ENCODE data around the gene HOXA11.

Gene HOXA11

DNA sequence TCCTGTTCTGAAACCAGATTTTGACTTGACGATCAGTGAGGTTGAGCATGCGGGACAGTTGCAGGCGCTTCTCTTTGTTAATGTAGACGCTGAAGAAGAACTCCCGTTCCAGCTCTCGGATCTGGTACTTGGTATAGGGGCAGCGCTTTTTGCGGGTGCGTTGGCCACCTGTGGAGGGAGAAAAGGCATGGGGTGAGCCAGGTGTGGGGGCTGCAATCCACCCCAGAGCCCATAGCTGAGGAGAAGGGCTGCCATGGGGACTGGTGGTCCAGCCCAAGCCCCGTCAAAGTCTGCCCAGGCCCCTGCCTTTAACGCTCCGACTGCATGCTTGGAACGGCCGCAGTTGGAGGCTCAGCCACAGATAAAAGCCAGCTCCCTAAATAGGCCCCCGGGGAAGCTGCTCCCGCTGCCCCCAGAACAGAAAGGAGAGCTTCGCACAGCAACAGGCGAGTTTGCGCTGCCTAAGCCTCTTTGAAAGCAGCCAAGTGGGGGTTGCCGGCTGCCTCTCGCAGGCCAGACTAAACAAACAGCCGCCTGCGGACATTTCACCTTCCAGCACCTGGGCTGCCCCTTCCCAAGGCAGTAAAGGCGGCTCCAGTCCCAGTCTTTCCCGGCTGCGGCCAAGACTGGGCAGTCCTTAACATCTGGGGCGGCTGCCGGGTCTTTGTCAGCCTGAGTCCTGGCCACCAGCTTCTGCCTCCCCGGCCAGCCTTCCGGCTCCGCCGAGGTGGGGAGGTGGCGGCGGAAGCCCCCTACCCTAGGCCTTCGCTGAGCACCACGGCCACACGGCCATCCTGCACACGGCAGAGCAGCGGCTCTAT lies 2.0 kb downstream of the HOXA11 start:
- in situ Hi-C loops (cut with MboI; ENCODE audit: low sequenced_read_pairs), result no loop called here

DNA sequence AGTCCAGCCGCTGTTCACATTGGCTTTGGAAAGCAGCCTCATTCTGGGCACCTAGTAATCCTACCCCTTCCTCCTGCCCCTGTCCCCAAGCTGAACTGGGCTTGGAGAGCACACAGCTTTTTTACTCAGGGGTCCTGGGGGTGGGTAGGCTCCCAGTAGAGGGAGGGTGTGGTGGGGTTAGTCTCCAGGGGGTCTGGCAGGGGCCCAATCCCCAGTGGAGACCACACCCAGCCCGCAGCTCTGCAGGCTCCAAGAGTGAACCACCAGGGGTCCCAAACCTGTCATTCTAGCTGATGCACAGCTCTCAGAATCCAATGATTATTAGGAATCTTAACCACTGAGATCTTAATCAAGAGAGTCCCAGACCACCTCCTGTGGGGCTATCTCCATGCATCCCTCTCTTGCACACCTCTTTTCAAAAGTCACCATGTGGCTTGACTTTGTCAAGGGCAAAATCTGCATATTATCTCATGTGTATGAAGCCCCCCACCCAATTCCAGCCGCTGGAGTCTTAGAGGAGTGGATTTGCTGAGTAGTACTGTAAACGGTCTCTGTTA lies 2.7 kb downstream of the HOXA11 start:
- in situ Hi-C loops (cut with MboI; ENCODE audit: low sequenced_read_pairs), result no loop called here

GRCh38 chr7:27181795-27182275 lies 3.2 kb downstream of the HOXA11 start:
- in situ Hi-C loops (cut with MboI; ENCODE audit: low sequenced_read_pairs), result no loop called here

DNA sequence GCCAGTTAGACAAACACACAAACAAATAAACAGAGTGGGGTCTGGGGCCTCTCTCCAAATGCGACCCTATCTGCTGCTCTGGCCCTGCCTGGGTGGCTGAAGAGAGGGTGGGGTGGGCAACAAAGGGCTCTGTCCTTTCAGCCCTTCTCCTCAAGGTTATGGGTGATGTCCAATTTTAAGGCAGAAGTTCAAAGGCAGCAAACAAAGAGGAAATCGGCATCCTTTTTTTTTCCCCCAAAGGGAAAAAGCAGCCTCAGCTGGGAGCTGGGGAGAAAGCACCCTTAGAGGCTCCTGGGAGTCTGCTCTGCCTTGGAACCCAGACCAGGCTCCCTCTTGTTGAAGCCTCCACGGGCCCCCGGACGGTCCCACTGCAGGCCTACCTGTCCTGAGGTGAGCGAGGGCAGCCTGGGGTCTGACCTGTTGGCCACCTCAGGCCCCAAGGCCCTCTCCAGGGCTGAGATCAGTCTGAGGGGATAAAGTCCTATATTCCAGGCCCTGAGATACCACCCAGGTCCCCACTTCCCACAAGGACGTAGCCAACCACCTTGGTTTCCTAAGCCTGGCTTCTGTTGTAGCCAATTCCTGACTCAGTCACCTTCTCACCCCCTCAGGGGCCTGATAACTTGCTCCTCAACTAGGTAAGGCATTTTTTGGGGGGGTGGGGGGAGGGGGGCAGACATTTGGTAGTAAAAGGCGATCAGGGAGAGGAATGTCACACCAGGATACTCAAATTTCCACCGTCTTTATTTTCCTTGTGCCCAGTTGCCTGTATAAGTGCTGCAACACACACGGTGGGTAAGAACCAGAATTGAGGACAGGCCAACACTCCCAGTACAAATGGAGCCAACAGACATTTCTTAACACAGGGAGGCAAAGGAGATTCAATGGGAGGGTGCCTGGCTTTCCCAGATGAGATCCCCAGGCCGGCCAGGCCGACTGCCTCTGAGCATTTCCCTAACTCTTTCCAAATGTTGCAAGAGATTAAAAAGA lies 4.3 kb downstream of the HOXA11 start:
- in situ Hi-C loops (cut with MboI; ENCODE audit: low sequenced_read_pairs), result no loop called here

DNA sequence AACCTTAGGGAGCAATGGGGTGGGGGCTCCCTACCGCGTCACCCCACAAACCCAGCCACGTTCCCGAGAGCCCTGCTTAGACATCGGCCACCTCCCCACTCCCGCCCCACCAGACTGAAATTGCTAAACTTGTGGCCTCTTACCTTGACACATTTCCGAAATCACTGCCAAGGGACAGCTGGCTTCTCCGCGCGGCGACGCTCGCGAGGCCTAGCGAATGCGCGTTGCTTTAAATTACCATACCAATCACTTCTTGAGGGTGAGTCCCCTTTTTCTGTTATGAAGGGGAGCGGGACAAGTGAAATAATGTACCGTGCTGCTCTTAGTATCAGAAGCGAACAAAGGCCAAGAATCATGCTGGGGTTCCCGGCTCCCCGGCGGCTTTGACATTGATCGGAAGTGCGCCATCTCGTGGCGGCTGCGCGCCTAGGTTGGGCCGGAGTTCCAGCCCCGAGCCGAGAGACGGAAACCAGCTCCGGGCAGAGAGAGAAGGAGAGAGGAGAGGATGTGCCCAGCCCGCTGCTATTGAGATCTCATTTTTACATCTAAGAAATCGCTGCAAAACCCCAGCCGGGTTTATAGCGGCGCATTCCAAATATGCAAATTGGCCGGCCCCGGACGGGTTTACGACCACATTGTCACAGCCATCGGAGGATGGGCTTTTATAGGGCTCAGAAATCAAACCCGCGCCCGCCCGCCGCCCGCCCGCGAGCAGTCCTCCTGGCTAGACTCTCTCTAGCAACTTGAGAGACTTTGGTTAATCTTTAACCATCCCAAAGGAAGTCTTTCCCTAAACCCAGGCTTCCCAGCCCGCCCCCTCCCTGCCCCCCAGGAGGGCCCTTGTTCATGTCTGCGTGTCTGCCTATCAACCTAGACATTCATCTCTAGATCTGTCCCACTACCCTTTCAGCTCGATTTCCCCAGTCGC lies 5.3 kb downstream of the HOXA11 start:
- in situ Hi-C loops (cut with MboI; ENCODE audit: low sequenced_read_pairs), result no loop called here

DNA sequence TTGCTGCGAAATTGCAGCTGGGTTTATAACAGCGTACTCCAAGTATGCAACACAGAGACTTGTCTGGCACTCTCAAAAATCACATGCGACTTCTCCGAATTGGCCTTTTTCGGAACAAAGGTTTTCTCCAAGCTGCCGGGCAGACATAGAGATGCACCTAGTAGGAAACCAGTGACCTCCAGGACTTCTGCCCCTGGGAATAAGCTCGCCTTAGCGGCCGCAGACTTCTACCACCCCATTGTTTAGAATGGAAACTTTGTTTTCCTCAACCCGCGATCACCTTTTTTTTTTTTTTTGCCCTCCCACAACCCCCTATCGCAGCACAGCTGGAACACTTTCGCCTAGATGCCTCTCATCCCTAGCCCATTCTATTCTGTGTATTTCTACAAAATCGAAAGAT lies 6.0 kb downstream of the HOXA11 start:
- in situ Hi-C loops (cut with MboI; ENCODE audit: low sequenced_read_pairs), result no loop called here

DNA sequence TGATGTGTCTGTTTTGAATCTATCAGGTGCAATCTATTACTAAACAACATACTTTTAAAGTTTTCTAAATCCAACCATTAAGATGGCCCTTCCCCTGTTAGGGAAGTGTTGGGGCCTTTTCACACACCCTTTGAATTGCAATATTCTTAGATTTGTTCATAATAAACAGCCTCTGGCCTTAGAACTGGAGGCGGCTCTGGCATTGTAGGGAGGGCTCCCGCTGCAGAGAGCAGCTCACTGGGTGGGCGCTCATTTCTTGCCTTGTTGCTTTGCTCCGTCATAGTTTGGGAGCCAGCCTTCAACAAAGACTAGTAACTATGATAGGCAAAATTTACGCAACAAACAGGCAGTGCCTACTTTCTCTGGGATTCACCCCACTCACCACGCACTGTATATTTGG lies 6.7 kb downstream of the HOXA11 start:
- in situ Hi-C loops (cut with MboI; ENCODE audit: low sequenced_read_pairs), result no loop called here

- in situ Hi-C loops (cut with MboI; ENCODE audit: low sequenced_read_pairs), result no loop called here
Observed at GRCh38 chr7:27177795-27178320, 7.2 kb downstream of the HOXA11 start.

DNA sequence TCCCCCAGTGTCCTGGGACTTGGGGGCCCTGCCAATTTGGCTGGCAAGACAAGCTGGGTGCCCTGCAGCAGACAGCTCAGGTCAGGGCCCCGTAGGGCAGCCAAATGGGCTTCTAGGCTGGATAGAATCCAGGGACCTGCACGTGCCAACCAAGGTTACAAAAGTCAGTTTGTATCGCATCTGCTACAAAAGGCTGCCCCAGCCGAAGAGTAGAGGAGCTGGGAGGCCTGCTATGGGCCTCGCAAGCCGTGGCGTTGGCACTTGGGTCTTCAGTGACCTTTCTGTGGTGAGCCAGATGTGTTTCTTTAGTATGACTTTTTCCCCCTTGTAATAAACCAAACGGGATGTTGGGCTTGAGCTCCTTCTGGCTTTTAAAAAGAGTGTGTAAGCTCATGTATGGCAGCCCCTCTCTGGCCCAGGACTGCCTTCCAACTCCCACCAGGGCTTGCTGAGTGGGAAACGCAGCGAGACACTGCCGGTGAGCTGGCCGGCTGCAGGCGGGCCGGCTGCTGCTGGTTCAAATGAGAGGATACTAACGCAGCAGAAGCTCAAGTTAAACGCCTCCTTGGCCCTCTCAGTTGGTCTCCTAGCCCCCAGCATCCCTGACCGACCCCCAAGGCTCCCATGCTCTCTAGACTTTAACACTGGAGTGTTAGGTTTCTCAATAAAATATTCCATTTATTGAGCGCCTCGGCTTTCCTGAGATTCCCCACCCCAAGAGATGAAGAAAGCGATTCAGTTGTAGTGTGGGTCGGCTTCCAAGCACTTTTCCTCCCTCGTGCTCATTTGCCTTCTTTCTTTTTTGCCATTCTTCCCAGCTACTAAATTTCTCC lies 7.9 kb downstream of the HOXA11 start:
- in situ Hi-C loops (cut with MboI; ENCODE audit: low sequenced_read_pairs), result no loop called here

DNA sequence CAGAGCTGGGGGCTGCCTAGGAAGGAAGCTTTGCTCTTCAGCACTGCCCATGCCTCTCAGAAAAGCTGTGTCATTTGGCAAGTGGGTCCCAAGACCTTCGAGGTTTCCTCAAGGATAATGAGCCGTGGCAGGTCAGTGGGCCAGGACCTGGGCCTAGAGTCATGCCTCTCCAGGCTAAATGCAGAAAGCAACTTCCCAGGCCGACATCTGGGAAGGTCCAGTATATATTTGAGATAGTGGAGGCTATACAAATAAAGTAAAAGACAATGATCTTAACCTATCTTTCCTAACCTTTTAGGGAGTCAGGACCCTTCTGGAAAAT lies 8.5 kb downstream of the HOXA11 start:
- in situ Hi-C loops (cut with MboI; ENCODE audit: low sequenced_read_pairs), result no loop called here

DNA sequence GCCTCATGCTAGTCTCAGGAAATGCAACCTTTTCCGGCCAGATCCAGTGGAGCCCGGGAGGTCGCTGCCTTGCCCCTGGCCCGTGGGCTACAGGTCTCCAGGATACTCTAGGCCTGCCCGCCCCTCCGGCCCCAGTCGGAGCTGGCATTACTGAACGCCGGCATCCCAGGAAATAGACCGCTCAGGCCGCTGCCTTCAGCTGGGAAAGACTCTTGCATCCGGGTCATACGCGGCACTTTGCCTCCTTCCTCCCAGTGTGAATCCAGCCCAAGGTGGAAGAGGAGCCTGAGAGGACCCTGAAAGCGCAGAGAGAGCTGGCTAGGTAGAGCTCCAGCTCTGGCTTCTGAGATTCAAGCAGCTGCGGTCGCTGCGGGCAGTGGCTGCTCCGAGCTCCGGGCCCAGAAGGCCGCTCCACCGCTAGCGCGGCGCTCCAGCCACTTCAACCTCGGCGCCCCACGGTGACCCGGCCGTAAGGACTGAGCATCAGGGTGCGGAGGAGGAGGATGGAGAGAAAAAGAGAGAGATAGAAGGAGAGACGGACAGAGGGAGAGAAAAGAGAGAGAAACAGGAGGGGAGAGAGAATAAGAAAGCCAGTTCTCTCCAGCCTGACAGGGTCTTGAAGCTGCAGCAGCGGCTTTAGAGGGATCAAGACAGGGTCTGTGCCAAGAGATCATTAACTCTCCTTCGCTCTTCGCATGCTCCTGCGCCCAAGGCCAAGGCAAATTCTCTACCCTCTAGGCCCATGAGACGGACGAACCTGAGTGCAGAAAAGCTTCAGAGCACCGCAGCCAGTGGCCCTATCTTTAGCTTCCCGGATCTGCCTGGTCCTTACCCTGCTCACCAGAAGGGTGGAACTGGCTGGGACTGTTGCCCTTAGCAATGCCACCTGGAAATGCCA lies 9.2 kb downstream of the HOXA11 start:
- in situ Hi-C loops (cut with MboI; ENCODE audit: low sequenced_read_pairs), result no loop called here

GRCh38 chr7:27174874-27175625 lies 10.0 kb downstream of the HOXA11 start:
- in situ Hi-C loops (cut with MboI; ENCODE audit: low sequenced_read_pairs), result loop anchor here (25.0 kb wide), 1 partner anchor 813 kb away; no protein-coding TSS in a partner anchor

- in situ Hi-C loops (cut with MboI; ENCODE audit: low sequenced_read_pairs), result loop anchor here (25.0 kb wide), 1 partner anchor 812 kb away; no protein-coding TSS in a partner anchor
Observed at GRCh38 chr7:27173956-27174873, 10.8 kb downstream of the HOXA11 start, which contains the start of gene HOXA10. TSS of gene HOXA10 (minus strand) at chr7:27174320. CDS start at chr7:27174306, 14 bp downstream.

DNA sequence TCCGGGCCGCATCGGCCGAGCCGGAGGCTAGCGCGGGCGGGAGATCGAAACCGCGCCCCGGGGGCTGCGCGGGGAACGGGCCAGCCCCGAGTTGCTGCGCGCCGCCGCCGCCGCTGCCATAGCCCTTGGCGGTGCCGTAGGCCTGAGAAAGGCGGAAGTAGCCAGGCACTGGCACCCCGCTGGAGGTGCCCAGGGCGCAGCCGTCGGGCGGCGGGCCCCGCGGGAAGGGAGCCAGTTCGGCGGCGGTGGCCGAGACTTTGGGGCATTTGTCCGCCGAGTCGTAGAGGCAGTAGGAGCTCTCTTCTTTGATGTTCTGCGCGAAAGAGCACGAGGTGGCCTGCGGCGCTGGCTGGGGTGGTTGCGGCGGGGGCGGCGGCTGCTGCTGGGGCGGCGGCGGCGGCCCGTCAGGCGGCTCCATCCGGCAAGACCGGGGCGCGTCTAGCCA lies 11.5 kb downstream of the HOXA11 start:
- in situ Hi-C loops (cut with MboI; ENCODE audit: low sequenced_read_pairs), result loop anchor here (25.0 kb wide), 1 partner anchor 811 kb away; no protein-coding TSS in a partner anchor

GRCh38 chr7:27172823-27173510 lies 12.1 kb downstream of the HOXA11 start:
- in situ Hi-C loops (cut with MboI; ENCODE audit: low sequenced_read_pairs), result loop anchor here (25.0 kb wide), 1 partner anchor 811 kb away; no protein-coding TSS in a partner anchor
